ENCODE results near the gene NOP53.
"Not testable (repeated sequence)": the region's sequence is repeated elsewhere in the genome, so short reads cannot be mapped to it uniquely, and the experiment has no call there.

GRCh38 chr19:47787307-47787706, 42.0 kb downstream of the NOP53 start:
- not testable (repeated sequence) for TF ChIP-seq POLR2A (IDR thresholded peaks at IDR 0.05; ENCODE audit: low read depth, low read length); TAF1 (IDR thresholded peaks at IDR 0.05; ENCODE audit: low read depth, low read length); POLR2AphosphoS5 (IDR thresholded peaks at IDR 0.05; ENCODE audit: low read depth, low read length); PAX5 (IDR thresholded peaks at IDR 0.05; ENCODE audit: insufficient read depth, low read length, severe bottlenecking); SPI1 (IDR thresholded peaks at IDR 0.05; ENCODE audit: low read depth, low read length); POU2F2 (IDR thresholded peaks at IDR 0.05; ENCODE audit: low read depth, low read length)

All from GM12891 (cell line).